ENCODE data around the gene FADS6.

- TF ChIP-seq ZNF274 (IDR thresholded peaks at IDR 0.05; ENCODE audit: low read depth, low read length) (no peak), SUZ12 (IDR thresholded peaks at IDR 0.05; ENCODE audit: extremely low read depth, insufficient read depth, insufficient read length) (no peak)
Measured at GRCh38 chr17:74865504-74866197, 27.8 kb downstream of the FADS6 start.
